HUDEP-2 (cell line): Measurements from ENCODE around the gene PSEN2.
"Not testable (repeated sequence)": the region's sequence is repeated elsewhere in the genome, so short reads cannot be mapped to it uniquely, and the experiment has no call there.

Experiments
- DNase-seq, 76 experiments: peaks; one replicate each; lab custom pipeline; 2025; ENCODE audit not compliant: unreplicated experiment in 76 of 76; lab: John Stamatoyannopoulos, UW

PSEN2 gene

DNA sequence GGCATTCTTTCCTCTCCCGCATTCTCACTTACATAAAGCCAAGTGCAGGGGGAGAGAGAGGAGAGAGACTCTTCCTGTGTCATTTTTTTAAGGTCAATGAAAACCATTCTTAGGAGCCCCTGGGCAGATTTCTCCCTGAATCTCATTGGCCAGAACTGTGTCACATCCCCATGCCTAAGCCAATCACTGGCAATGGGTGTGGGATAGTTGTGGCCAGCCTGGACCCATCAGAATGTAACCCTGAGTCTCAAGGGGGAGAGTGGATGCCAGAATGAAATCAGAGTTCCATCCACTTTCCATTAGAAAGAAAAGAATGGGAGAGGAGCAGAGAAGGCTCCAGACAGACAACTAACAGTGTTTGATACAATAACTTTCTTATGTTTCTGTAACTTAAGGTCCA, 38.5 kb downstream of the PSEN2 start:
- DNase-seq: no peak

- peak in 51 of 76 experiments; percentile 4 to 51 (median 26) for DNase-seq
These were observed 42.3 kb downstream of the PSEN2 start for GRCh38 chr1:226912587-226913176.

DNA sequence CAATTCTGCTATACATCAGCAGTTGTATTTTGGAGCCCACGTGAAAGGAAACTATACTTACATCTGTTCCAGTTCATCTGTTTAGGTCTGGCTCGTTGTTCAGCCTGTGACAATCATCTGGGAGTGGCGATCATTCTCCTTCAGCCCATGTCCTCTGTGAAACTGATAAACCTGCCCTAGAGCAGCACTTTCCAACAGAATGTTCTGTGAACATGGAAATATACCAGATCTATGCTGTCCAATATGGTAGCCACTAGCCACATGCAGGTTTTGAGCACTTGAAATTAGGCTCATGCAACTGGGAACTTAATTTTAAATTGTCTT, 45.2 kb downstream of the PSEN2 start:
- DNase-seq: peak in 25 of 76 experiments; percentile 1 to 42 (median 18)

DNA sequence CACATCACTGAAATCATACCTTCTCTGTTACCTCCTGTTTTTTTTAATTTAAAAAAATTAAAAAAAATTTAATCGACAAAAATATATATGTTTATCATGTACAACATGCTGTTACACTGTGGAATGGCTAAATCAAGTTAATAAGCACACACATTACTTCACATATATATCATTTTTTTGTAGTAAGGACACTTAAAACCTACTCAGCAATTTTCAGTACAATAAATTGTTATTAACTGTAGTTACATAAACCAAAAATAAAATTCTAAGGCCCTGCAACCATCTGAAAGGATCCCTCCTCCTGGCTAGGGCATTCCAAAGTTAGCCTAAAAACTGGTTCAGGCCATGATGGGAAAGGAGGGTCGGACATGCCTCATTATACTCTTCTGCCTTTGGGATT, 46.1 kb downstream of the PSEN2 start:
- DNase-seq: no peak

DNA sequence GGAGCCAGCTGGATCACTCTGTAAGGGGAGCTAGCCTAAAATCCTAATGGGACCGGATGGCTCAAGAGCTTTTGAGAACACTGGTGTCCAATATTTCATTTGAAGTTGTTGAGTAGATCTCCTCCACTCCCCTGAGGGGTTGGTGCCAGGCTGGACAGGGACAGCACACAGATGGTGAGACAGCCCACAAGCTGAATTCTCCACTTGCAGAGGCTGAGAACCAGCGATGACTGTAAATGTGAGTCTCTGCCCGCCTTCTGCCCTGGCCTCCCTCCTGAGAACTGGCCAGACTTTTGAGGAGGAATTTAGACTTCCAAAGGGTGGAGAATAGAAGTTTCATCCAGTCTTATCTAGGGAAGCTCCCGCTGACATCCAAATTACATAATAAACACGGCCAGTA, 49.2 kb downstream of the PSEN2 start:
- DNase-seq: no peak

DNA sequence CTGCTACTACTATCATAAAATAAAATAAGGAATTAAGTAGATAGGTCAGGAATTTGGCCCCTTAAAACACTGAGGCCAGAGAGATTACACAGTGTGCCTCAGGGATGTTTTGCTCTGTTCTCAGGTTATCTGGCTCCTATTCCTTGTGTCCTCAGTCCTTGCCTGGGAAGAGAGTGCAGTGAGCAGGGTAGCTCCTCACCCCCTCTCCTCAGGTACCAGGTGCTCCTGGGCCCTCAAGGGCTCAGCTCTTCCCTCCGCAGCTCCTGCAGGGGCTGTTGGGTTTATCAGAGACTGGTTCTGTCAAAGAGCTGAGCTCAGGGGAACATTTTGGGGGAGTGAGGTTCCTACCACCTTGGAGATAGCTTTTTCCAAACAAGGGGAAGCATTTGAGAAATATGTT, 49.6 kb downstream of the PSEN2 start:
- DNase-seq: no peak

- DNase-seq: no peak
These were observed 50.1 kb downstream of the PSEN2 start for GRCh38 chr1:226920446-226920894.

GRCh38 chr1:226921504-226921903, 51.1 kb downstream of the PSEN2 start:
- DNase-seq: no peak

DNA sequence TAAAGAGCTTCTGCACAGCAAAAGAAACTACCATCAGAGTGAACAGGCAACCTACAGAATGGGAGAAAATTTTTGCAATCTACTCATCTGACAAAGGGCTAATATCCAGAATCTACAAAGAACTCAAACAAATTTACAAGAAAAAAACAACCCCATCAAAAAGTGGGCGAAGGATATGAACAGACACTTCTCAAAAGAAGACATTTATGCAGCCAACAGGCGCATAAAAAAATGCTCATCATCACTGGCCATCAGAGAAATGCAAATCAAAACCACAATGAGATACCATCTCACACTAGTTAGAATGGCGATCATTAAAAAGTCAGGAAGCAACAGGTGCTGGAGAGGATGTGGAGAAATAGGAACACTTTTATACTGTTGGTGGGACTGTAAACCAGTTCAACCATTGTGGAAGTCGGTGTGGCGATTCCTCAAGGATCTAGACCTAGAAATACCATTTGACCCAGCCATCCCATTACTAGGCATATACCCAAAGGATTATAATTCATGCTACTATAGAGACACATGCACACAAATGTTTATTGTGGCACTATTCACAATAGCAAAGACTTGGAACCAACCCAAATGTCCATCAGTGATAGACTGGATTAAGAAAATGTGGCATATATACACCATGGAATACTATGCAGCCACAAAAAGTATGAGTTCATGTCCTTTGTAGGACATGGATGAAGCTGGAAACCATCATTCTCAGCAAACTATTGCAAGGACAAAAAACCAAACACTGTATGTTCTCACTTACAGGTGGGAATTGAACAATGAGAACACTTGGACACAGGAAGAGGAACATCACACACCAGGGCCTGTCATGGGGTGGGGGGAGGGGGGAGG, 59.1 kb downstream of the PSEN2 start:
- DNase-seq: not testable (repeated sequence)

- DNase-seq: no peak
These were observed 64.2 kb downstream of the PSEN2 start for GRCh38 chr1:226934483-226935237.

DNA sequence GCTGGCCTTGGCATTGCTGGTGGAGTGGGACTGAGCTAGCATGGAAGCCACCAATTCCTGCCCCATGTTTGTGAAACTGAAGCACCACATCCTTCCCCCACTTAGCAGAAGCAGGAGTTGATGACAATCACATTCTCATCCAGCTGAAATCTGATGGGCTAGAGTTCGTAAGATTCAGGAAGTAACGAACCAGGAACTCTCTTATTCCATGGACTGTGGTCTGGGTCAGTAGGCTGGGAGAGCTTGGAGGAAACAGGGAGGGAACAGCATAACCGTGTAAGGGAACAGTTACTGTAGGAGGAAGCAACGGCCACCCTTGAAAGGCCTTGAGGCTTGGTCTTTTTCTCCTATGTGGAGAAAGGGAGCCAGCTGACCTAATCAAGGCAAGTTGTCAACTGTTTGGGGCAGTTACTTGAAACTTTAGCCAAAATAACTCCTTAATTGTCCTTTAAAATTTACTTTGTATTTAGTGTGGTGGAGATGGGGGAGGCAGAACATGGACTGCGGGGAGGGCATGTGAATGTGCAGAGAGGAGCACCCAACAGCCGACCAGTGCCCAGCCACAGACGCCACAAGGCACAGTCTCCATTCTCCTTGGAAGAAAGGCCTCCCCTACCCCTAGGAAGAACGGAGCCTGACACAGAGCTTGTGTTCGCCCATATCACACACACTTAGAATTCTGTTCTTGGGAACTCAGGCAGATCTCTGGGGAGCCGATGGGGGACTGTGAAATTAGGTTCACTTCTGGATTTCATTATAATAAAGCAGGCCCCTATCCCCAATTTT, 67.7 kb downstream of the PSEN2 start:
- DNase-seq: no peak

- DNase-seq: peak in 17 of 76 experiments; percentile 17 to 75 (median 35)
These were observed 68.6 kb downstream of the PSEN2 start for GRCh38 chr1:226938903-226939437.

GRCh38 chr1:226939438-226940028, 69.1 kb downstream of the PSEN2 start:
- DNase-seq: peak in 52 of 76 experiments; percentile 14 to 91 (median 60)

- DNase-seq: peak in 75 of 76 experiments; percentile 72 to 100 (median 98)
These were observed 69.8 kb downstream of the PSEN2 start, which contains the start of gene COQ8A for GRCh38 chr1:226940029-226940805. Gene COQ8A (plus strand): TSS chr1:226940294. CDS start chr1:226961386, 21,092 bp downstream.

DNA sequence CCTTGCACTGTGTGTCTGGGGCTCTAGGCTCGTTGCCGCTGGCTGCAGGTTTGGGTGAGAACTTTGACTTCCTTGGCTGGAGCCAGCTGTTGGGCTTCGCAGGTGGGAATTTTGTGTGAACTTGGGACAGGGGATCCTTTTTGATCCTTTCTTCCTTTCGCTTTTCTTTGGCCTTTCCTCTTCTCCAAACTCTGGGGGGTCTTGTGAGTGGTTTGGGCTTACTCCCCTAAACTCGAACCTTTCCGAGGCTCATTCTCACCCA, 70.3 kb downstream of the PSEN2 start:
- no peak for DNase-seq

DNA sequence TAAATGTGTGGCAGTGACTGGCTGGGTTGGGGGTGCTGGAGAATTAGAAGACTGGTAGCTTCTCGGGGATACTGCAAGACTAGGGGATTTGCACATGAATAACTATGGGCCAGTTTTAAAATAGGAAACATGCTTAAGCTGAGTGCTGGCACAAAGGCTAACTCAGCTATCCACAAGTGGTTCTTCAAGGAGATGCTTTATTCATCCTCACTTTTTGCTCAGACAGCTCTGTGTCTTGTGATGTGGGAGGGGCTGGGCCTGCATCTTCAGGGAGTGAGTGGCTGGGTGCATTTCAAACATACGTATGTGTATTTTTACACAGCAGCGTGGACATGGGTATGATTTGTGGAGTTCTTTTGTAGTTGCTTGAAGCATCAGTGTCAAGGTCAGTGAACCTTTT, 72.0 kb downstream of the PSEN2 start:
- no peak for DNase-seq

DNA sequence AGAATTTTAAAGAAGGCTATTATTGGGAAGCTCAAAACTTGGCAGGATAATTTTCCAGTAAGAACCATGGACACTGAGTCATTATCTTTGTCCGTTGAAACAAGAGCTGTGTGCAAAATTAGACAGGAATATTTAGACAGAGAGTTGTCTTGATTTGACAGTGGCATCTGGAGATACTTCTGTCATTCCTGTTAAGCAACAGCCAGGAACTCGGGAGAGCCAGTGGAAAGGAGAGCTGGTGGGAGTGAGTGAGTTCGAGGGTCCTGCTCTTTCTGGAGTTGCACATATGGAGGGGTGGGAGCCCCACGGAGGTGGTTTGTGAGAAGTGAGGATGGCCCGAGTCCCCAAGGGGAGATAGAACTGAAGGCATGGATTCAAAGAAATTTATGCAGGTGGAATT, 72.7 kb downstream of the PSEN2 start:
- no peak for DNase-seq

DNA sequence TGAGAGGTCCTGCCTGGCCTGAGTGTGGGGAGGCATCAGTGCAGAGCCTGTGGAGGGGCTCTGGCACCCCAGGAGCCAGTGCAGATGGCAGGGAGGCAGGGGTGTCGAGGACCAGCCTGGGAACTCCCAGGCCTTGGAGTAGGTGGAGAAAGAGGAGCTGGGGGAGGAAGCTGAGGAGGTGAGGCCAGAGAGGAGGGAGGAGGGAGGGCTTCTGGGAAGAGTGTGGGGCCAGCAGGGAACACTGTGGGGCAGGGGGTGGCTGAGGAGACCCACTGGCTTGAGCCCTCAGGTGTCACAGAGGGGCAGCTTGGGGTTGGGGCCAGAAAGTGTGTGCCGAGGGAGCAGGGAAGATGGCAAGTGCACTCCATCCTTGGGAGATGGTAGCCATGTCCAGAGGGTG, 73.5 kb downstream of the PSEN2 start:
- no peak for DNase-seq

GRCh38 chr1:226945106-226945857, 74.9 kb downstream of the PSEN2 start:
- no peak for DNase-seq
